Naive thymus-derived CD4-positive, alpha-beta T cell (primary cell): Measurements from ENCODE around the gene WDR35. TPM values are rescaled to one million over a fixed set of nuclear protein-coding genes. Genes with fewer than 3 reads are reported as not detected.
A peak's percentile ranks its signal among the peaks of the same experiment; 100 is the strongest.
"Not testable (repeated sequence)": the region's sequence is repeated elsewhere in the genome, so short reads cannot be mapped to it uniquely, and the experiment has no call there.

Source experiments
- ATAC-seq: fragments of 150-1000 bp; cut with Tn5 transposase; 2 replicates; pipeline ENCODE4 v1.10.0; 2021; ENCODE audit warnings: mild to moderate bottlenecking, moderate library complexity
- CTCF ChIA-PET: fragments of 350-600 bp; sonication (Branson Sonifier 250); formaldehyde crosslinking; loops from one replicate; lab custom pipeline; 2021; ENCODE audit warnings: antibody characterized with exemption; lab: Charles Lee
- POLR2A ChIA-PET: fragments of 350-600 bp; sonication (Branson Sonifier 250); formaldehyde crosslinking; loops from one replicate; lab custom pipeline; 2021; ENCODE audit warnings: antibody characterized with exemption, inconsistent platforms; lab: Charles Lee
- DNase-seq, 9 donors: peaks; one replicate each; pipeline versions ENCODE4 v3.0.0 to v3.0.0-alpha.2; 2020 to 2022; ENCODE audit warnings: mixed read lengths in 1 of 9
- H3K27ac ChIP-seq: one replicate; pipeline ENCODE4 v1.7.0; 2013; ENCODE audit warnings: mild to moderate bottlenecking, low read depth, low read length, moderate library complexity
- H3K27me3 ChIP-seq, 2 donors: one replicate each; pipeline ENCODE4 v1.7.0; 2013; ENCODE audit warnings: low read length in 2 of 2, mild to moderate bottlenecking in 2 of 2, moderate library complexity in 2 of 2; ENCODE audit not compliant: control insufficient read depth in 2 of 2, insufficient read depth in 2 of 2
- H3K36me3 ChIP-seq, 3 experiments: 1 replicate in 2 of 3; 2 replicates in 1 of 3; pipeline ENCODE4 v1.7.0; 2013; ENCODE audit warnings: low read length in 3 of 3, mild to moderate bottlenecking in 3 of 3, moderate library complexity in 1 of 3; ENCODE audit not compliant: insufficient read depth in 3 of 3, control insufficient read depth in 2 of 3
- H3K4me1 ChIP-seq, 2 donors: one replicate each; pipeline ENCODE4 v1.7.0; 2013; ENCODE audit warnings: low read length in 2 of 2, mild to moderate bottlenecking in 2 of 2, moderate library complexity in 1 of 2; ENCODE audit not compliant: control insufficient read depth in 2 of 2, insufficient read depth in 2 of 2
- H3K4me3 ChIP-seq: 2 replicates; pipeline ENCODE4 v1.7.0; 2013; ENCODE audit warnings: mild to moderate bottlenecking, low read length
- H3K9me3 ChIP-seq, 3 experiments: 1 replicate in 2 of 3; 2 replicates in 1 of 3; pipeline ENCODE4 v1.7.0; 2013; ENCODE audit warnings: low read length in 3 of 3; ENCODE audit not compliant: control insufficient read depth in 2 of 3
- H3K27ac Mint-ChIP-seq, 9 donors: one replicate each; pipeline ENCODE4 v1.8.0; 2020 to 2022; ENCODE audit warnings: mixed read lengths in 9 of 9, mild to moderate bottlenecking in 8 of 9, moderate library complexity in 5 of 9, inconsistent platforms in 2 of 9
- H3K27me3 Mint-ChIP-seq, 5 donors: one replicate each; pipeline ENCODE4 v1.8.0; 2021 to 2022; ENCODE audit warnings: mixed read lengths in 5 of 5, mild to moderate bottlenecking in 1 of 5
- H3K36me3 Mint-ChIP-seq, 5 donors: one replicate each; pipeline ENCODE4 v1.8.0; 2020 to 2022; ENCODE audit warnings: mixed read lengths in 5 of 5, mild to moderate bottlenecking in 3 of 5, inconsistent platforms in 1 of 5
- H3K4me1 Mint-ChIP-seq, 7 donors: one replicate each; pipeline ENCODE4 v1.8.0; 2020 to 2022; ENCODE audit warnings: mixed read lengths in 7 of 7, mild to moderate bottlenecking in 3 of 7, inconsistent platforms in 1 of 7
- H3K4me3 Mint-ChIP-seq, 10 donors: one replicate each; pipeline ENCODE4 v1.8.0; 2020 to 2022; ENCODE audit warnings: mild to moderate bottlenecking in 10 of 10, mixed read lengths in 10 of 10, moderate library complexity in 6 of 10, inconsistent platforms in 2 of 10
- H3K9me3 Mint-ChIP-seq, 11 donors: one replicate each; pipeline ENCODE4 v1.8.0; 2020 to 2022; ENCODE audit warnings: mixed read lengths in 11 of 11, mild to moderate bottlenecking in 4 of 11, inconsistent platforms in 1 of 11, moderate library complexity in 1 of 11
- intact Hi-C, 2 donors: fragments of 100-400 bp; cut with micrococcal nuclease; formaldehyde crosslinking; loops; one replicate each; pipeline ENCODE4 v1.15.1; 2023
- polyA plus RNA-seq, 2 donors: library from polyadenylated mRNA; unstranded; fragments of 300-500 nt; fragmentation: Illumina TruSeq; gene quantifications; one replicate each; pipeline ENCODE4 v1.2.3, GENCODE V29; 2021
- total RNA-seq, 6 experiments: library from RNA in 5 of 6; stranded (reverse) in 5 of 6; gene quantifications; 1 replicate in 5 of 6; 2 replicates in 1 of 6; pipeline ENCODE4 v1.2.3 and lab custom pipeline; 2021 to 2026

The WDR35 gene
- total and polyA plus RNA-seq, 7 experiments from 2014 or later: 1.5 to 6.0 (median 3.5) TPM

DNA sequence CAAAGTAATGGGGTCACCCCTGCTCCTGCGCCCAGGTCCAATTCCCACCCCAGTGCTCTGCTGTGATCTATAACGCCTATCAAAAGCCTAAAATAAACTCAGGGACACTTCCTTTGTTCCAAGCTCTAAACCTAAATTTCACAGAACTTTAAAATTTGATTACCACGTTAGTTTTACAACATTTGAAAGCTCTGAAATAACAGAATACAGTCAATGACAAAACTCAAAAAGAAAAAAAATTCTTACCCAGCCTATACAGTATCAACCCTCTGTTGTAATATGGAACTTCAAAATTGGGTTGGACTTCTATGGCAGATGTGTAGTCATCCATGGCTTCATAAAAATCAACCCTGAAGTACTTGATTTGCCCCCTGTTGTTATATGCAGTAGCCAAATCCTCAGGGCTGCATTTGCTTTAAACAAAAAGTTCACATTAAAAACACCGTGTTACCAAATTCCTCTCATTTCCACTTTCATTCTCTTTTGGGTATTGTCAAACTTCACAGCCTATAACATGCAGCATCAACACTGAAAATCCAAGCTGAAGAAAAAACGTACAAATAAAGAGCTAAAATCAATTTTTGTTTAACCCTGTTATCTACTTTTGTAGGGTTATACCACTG lies 92.2 kb downstream of the WDR35 start:
- Mint-ChIP-seq H3K4me3 (peak overlapping the region; percentile 9 to 60 (median 54)), H3K36me3 (peaks cover 0 to 17% (median 11%) of the 10 kb centered on the region in 5 donors), H3K27me3 (peaks cover 0 to 3% (median 0%) of the 10 kb centered on the region in 5 donors), H3K27ac (peak overlapping the region in 8 of 9 donors; percentile 36 to 86 (median 74)), H3K4me1 (peaks cover 36 to 68% (median 59%) of the 10 kb centered on the region in 7 donors), H3K9me3 (no peaks in the 10 kb centered on the region)
- no peak for ATAC-seq
- intact Hi-C loops: no loop called here
- no peak for DNase-seq
- ChIA-PET CTCF (interaction anchor here (1.2 kb wide), 1 partner anchor 118 kb away, joined by 3 read pairs; no protein-coding TSS in a partner anchor), POLR2A (interaction anchor here (0.8 to 1.2 kb wide), 2 partner anchors 10 to 1337 kb away, joined by 3 read pairs; partner anchors contain the start of gene RDH14)
- Histone ChIP-seq H3K4me3 (no peak overlapping the region), H3K27me3 (no peaks in the 10 kb centered on the region), H3K4me1 (peaks cover 15 to 22% of the 10 kb centered on the region in 2 donors), H3K9me3 (no peaks in the 10 kb centered on the region), H3K36me3 (peaks cover 0 to 5% (median 0%) of the 10 kb centered on the region in 3 experiments), H3K27ac (peak overlapping the region; percentile 46)

DNA sequence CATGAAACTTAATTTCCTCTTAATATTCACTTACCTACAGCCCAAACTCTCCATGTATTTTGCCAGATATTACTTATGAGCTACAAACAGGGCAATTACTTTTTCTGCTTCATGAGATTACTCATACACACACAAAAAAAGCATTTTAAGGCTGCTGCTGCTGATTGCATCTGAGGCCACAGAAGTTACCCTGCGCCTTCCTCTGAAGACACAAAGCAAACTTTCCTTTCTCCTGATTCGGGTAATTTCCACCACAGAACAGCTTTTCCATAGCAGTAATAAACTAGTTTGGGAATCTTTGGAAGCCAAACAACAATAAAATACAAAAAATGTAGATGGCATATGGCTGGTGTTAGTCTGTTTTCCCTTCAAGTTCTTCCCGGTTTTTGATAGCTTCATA lies 94.4 kb downstream of the WDR35 start:
- ATAC-seq (no peak), DNase-seq (no peak)
- H3K27me3 ChIP-seq: no peaks in the 10 kb centered on the region
- no peak overlapping the region for H3K27ac ChIP-seq
- H3K27ac Mint-ChIP-seq: peak overlapping the region in 2 of 9 donors; percentile 43 to 58
- ChIA-PET CTCF (no interaction called here), POLR2A (interaction anchor here (1.0 kb wide), 2 partner anchors 23 to 26 kb away, joined by 4 read pairs; no protein-coding TSS in a partner anchor)
- H3K9me3 Mint-ChIP-seq: no peaks in the 10 kb centered on the region
- H3K9me3 ChIP-seq: no peaks in the 10 kb centered on the region
- intact Hi-C loops: no loop called here
- H3K36me3 Mint-ChIP-seq: peaks cover 0 to 21% (median 12%) of the 10 kb centered on the region in 5 donors
- no peaks in the 10 kb centered on the region for H3K27me3 Mint-ChIP-seq
- peaks cover 38 to 78% (median 62%) of the 10 kb centered on the region in 7 donors for H3K4me1 Mint-ChIP-seq
- peak overlapping the region in 7 of 10 donors; percentile 7 to 59 (median 29) for H3K4me3 Mint-ChIP-seq
- peaks cover 15 to 19% of the 10 kb centered on the region in 2 donors for H3K4me1 ChIP-seq
- H3K4me3 ChIP-seq: no peak overlapping the region
- H3K36me3 ChIP-seq: no peaks in the 10 kb centered on the region

DNA sequence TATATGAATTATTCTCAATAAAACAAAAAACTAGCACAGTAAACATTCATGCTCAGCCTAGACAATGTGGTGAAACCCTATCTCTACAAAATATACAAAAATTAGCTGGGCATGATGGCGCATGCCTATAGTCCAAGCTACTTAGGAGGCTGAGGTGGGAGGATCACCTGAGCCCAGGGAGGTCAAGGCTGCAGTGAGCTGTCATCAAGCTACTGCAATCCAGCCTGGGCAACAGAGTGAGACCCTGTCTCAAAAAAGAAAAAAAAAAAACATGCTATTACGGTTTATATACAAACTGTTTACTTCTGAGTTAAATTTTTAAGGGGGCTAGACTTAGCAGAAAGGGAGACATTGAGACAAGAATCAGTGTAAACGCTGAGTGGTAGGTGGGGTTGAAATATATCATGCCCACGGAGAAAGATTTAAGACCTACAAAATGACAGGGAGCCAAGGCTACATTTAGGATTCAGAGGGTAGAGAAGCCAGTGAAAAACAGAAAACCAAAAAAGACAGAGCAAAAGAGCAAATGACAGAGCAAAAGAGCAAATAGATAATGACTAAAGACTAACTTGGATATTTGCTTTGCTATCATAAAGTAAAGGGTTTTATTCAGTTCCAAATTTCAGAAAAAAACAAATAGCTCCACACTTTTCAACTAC lies 95.6 kb downstream of the WDR35 start:
- no peaks in the 10 kb centered on the region for H3K9me3 ChIP-seq
- H3K27me3 ChIP-seq: no peaks in the 10 kb centered on the region
- peaks cover 0 to 25% (median 12%) of the 10 kb centered on the region in 5 donors for H3K36me3 Mint-ChIP-seq
- no peak for DNase-seq
- intact Hi-C loops: no loop called here
- peak overlapping the region in 5 of 9 donors; percentile 3 to 76 (median 26) for H3K27ac Mint-ChIP-seq
- no peak overlapping the region for H3K27ac ChIP-seq
- no peaks in the 10 kb centered on the region for H3K9me3 Mint-ChIP-seq
- H3K4me3 ChIP-seq: no peak overlapping the region
- CTCF ChIA-PET: no interaction called here
- no peak for ATAC-seq
- H3K4me3 Mint-ChIP-seq: peak overlapping the region in 5 of 10 donors; percentile 0 to 60 (median 45)
- peaks cover 35 to 75% (median 55%) of the 10 kb centered on the region in 7 donors for H3K4me1 Mint-ChIP-seq
- no peaks in the 10 kb centered on the region for H3K36me3 ChIP-seq
- POLR2A ChIA-PET: no interaction called here
- peaks cover 10 to 13% of the 10 kb centered on the region in 2 donors for H3K4me1 ChIP-seq
- no peaks in the 10 kb centered on the region for H3K27me3 Mint-ChIP-seq

DNA sequence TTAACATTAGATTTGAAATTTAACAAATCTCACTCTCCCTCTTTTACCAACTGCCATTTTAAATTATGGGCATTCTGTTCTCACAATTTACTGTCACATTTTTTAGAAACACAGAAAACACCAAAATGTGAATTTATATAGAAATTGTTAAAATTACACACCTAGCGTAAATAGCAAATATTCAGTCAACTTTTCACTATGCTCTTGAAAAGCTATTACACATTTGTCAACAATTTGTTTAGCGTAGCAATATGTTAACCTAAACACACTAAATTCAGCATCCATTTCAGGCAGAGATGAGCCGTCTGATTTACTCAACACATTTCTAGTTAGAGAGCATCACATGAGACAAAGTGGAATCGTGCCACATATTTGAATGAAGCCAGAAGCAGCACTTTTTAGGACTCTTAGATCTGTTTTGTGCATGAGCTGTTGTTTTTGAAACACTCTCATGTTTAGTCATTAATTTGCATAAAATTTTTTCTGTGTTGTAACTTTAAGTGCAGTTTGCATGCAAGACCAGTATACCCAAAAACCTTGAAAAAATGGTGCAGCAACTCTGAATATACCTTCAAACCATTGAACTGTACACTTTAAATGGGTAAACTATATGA lies 96.3 kb downstream of the WDR35 start:
- no peaks in the 10 kb centered on the region for H3K9me3 Mint-ChIP-seq
- Histone ChIP-seq H3K4me3 (no peak overlapping the region), H3K4me1 (peaks cover 8 to 10% of the 10 kb centered on the region in 2 donors), H3K36me3 (no peaks in the 10 kb centered on the region), H3K9me3 (no peaks in the 10 kb centered on the region), H3K27me3 (no peaks in the 10 kb centered on the region), H3K27ac (no peak overlapping the region)
- H3K4me1 Mint-ChIP-seq: peaks cover 32 to 69% (median 49%) of the 10 kb centered on the region in 7 donors
- ChIA-PET CTCF (interaction anchor here (0.6 to 0.7 kb wide), 2 partner anchors 20 to 35 kb away, joined by 6 read pairs; no protein-coding TSS in a partner anchor), POLR2A (no interaction called here)
- H3K27ac Mint-ChIP-seq: no peak overlapping the region
- H3K27me3 Mint-ChIP-seq: no peaks in the 10 kb centered on the region
- ATAC-seq (no peak), DNase-seq (no peak)
- intact Hi-C loops: no loop called here
- H3K36me3 Mint-ChIP-seq: peaks cover 0 to 25% (median 12%) of the 10 kb centered on the region in 5 donors
- no peak overlapping the region for H3K4me3 Mint-ChIP-seq

DNA sequence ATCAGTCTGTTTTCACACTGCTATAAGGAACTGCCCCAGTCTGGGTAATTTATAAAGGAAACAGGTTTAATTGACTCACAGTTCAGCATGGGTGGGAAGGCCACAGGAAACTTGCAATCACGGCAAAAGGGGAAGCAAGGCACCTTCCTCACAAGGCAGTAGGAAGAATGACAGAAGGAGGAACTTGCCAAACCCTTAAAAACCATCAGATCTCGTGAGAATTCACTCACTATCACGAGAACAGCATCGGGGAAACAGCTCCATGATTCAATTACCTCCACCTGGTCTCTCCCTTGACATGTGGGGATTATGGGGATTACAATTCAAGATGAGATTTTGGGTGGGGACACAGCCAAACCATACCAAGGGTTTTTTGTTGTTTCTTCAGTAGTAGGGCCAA lies 97.9 kb downstream of the WDR35 start:
- H3K27ac Mint-ChIP-seq: peak overlapping the region in 2 of 9 donors; percentile 17 to 31
- DNase-seq, H3K9me3 ChIP-seq, CTCF ChIA-PET, H3K27me3 Mint-ChIP-seq, H3K4me3 ChIP-seq, H3K9me3 Mint-ChIP-seq, H3K4me3 Mint-ChIP-seq, H3K27ac ChIP-seq, H3K27me3 ChIP-seq, H3K36me3 ChIP-seq, H3K4me1 ChIP-seq: not testable (repeated sequence)
- H3K4me1 Mint-ChIP-seq: peaks cover 23 to 53% (median 39%) of the 10 kb centered on the region in 7 donors
- H3K36me3 Mint-ChIP-seq: peaks cover 0 to 19% (median 12%) of the 10 kb centered on the region in 5 donors
- intact Hi-C loops: loop anchor here in 1 of 2 donors (1.0 kb wide), 1 partner anchor 8 kb away; no protein-coding TSS in a partner anchor
- POLR2A ChIA-PET: interaction anchor here (0.8 kb wide), 1 partner anchor 11 kb away, joined by 3 read pairs; no protein-coding TSS in a partner anchor
- peak; percentile 75 for ATAC-seq

DNA sequence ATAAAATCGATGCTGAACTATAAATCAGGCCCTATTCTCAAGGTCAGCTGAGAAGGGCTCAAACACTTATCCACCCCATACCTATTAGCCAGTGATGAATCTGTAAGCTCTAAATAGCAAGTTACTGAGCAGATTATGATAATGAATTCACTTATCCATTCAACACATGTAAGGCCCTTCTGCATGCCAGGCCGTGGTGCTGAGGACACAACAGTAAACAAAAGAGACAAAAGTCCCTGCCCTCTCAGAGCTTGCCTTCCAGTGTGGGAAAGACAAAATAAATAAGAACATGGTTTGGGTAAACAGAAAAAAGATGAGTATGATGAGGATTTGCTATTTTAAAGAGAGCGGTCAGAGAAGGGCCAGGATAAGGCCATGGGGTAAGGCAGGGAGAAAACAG lies 99.8 kb downstream of the WDR35 start:
- POLR2A ChIA-PET: interaction anchor here (1.2 kb wide), 1 partner anchor 9 kb away, joined by 3 read pairs; no protein-coding TSS in a partner anchor
- H3K36me3 ChIP-seq: no peaks in the 10 kb centered on the region
- CTCF ChIA-PET: no interaction called here
- H3K4me3 Mint-ChIP-seq: no peak overlapping the region
- ATAC-seq (no peak), DNase-seq (no peak)
- H3K9me3 Mint-ChIP-seq: no peaks in the 10 kb centered on the region
- H3K27me3 Mint-ChIP-seq: no peaks in the 10 kb centered on the region
- H3K9me3 ChIP-seq: no peaks in the 10 kb centered on the region
- no peaks in the 10 kb centered on the region for H3K27me3 ChIP-seq
- H3K4me3 ChIP-seq: no peak overlapping the region
- no peak overlapping the region for H3K27ac ChIP-seq
- H3K4me1 Mint-ChIP-seq: peaks cover 21 to 37% (median 27%) of the 10 kb centered on the region in 7 donors
- intact Hi-C loops: no loop called here
- H3K4me1 ChIP-seq: no peaks in the 10 kb centered on the region
- peak overlapping the region in 2 of 9 donors; percentile 24 to 49 for H3K27ac Mint-ChIP-seq
- peaks cover 0 to 18% (median 11%) of the 10 kb centered on the region in 5 donors for H3K36me3 Mint-ChIP-seq
